Measurements from ENCODE around the gene MKI67.

Gene MKI67

DNA sequence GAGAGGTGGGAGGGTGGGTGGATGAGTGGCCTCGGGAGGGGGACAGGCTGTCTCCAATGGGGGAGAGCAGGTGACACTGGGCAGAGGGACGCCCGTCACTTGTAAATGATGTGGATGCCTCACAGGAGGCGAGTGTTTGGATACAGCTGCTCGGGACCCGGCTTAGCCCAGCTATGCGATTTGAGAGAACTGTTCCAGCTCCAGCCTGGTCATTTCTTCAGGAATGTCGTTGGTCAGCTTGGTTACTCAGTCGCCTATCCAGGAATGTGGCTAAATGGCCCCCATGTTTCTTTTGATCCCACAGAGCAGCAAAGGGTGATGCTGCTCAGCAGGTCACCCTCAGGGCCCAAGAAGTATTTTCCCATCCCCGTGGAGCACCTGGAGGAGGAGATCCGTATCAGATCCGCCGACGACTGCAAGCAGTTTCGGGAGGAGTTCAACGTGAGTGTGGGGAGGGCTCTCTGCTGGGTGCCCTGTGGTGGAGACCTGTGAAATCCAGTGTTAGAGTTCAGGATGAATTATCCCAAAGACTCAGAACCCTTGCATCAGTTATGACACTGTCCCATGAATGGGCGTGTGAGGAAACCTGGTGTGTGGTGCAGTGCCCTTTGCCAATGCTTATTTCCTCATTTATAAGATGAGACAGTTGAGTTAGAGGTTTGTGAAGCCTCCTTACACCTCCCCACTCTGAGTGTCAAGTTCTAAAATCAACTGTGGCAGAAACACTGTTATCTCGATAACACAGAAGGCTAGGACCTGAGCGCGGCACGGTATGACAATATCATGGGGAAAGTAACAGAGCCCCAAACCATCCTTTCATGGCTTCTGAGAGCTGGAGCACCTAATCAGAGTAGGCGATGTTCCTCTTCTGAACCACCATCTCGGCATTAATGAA, 76.8 kb downstream of the MKI67 start:
- no peak for DNase-seq

DNA sequence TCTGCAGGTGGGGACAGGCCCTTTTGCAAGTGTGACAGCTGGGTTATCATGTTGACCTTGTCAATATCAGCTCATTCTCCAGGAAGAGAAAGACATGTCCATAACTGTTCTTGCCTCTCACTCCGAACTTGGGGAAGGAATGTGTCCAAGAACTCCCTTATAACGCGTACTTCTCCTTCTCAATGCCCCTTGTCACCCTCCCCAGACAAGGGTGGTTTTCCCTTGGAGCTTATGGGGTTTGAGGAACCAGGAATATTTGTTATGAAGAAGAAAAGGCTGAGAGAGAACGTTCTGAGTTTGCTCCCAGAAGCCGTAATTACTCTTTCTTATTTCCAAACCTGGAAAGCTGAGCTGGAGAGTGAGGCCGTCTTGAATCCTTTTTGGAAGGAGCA, 77.4 kb downstream of the MKI67 start:
- no peak for DNase-seq

DNA sequence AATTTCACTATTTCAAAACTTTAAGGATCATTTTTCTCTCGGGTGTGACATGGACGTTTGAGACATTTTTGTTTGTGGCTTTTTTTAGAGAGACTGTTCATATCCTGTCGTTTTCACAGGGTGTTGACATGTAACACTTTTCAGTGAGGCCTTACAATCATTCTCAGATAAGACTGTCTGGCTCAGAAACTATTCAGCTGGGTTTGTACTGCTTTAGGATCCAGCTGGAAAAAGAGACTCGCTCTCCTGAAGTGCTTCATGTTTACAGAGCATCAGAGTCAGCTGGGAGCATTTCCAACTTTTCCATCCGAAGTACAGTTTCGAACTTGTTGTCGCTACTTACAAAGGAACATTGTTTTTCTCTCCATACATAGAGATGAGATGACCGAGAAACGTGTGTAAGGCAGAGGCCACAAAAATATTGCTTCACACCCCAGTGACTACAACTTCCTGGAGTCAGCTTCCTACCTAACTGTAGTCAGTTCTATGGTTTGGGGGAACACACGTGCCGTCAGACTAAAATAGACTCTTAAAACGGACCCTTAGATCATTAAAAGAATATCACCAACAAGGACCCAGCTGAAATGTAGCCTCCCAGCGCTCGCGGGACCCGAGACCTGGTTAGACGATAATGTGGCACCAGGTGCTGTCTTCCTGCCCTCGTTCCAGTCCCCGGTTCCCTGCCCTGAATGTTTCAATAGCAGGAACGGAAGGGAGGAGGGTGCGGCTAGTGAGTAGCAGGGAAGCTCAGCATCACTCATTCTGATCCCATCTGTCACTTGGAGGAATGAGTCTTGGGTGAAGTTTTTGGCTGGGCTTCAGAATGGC, 78.0 kb downstream of the MKI67 start:
- DNase-seq = no peak

DNA sequence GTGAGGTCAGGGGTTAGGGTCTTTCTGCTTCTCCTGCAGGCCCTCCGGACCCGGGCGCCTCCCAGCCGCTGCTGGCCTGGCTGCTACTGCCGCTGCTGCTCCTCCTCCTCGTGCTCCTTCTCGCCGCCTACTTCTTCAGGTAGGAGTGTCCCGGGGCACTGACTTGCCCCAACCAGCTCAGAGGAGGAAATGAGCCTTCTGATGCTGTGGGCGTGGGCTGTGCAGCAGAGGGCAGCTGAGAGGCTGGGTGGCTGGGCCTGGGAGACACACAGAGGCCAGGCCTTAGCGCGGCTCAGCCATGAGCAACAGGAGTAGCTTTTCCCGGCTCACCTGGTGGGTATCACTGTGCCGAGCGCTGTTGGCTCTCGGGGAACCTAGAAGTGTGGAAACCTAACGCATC, 78.9 kb downstream of the MKI67 start:
- DNase-seq = no peak

DNA sequence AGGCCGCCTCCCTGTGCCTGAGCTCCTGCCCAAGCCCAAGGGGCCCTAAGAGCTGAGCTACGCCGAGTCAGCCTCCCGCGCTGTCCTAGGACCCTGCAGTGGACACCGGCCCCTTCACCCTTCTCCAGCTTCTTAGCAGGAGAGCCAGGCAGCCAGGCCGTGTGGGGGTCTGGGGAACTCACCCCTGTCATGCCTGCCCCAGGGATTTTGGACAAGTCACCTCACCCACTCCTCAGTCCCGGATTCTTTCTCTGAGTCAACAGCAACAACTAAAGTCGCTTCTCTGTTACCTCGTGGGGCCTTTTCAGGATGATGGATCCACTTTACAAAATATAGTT, 79.3 kb downstream of the MKI67 start:
- no peak for DNase-seq
